Activated T-cell treated with anti-CD3 and anti-CD28 coated beads for 24 hours (primary cell): ENCODE results near the gene RNF38.
"Not testable (repeated sequence)": the region's sequence is repeated elsewhere in the genome, so short reads cannot be mapped to it uniquely, and the experiment has no call there.

Experiments
- DNase-seq: peaks from one replicate; pipeline ENCODE4 v3.0.0-alpha.2; 2020; ENCODE audit warnings: low read depth

RNF38 gene

GRCh38 chr9:36336131-36336907 is 63.8 kb downstream of the RNF38 start:
- no peak for DNase-seq

- no peak for DNase-seq
These were observed 68.1 kb downstream of the RNF38 start for GRCh38 chr9:36332006-36332405.

GRCh38 chr9:36328798-36329411 is 71.2 kb downstream of the RNF38 start:
- peak; percentile 29 for DNase-seq

- no peak for DNase-seq
These were observed 74.8 kb downstream of the RNF38 start for GRCh38 chr9:36325081-36325828.

GRCh38 chr9:36323926-36324325 is 76.1 kb downstream of the RNF38 start:
- DNase-seq, result no peak

- DNase-seq, result no peak
These were observed 77.6 kb downstream of the RNF38 start for GRCh38 chr9:36322462-36322861.

GRCh38 chr9:36321903-36322302 is 78.2 kb downstream of the RNF38 start:
- DNase-seq, result not testable (repeated sequence)

GRCh38 chr9:36320466-36320865 is 79.6 kb downstream of the RNF38 start:
- no peak for DNase-seq

- no peak for DNase-seq
These were observed 80.3 kb downstream of the RNF38 start for GRCh38 chr9:36319806-36320205.

- DNase-seq, result no peak
These were observed 80.9 kb downstream of the RNF38 start for GRCh38 chr9:36319183-36319582.

GRCh38 chr9:36318212-36318802 is 81.8 kb downstream of the RNF38 start:
- no peak for DNase-seq

- no peak for DNase-seq
These were observed 82.3 kb downstream of the RNF38 start for GRCh38 chr9:36317766-36318165.

- DNase-seq, result no peak
These were observed 83.3 kb downstream of the RNF38 start for GRCh38 chr9:36316611-36317317.

GRCh38 chr9:36316049-36316448 is 84.0 kb downstream of the RNF38 start:
- DNase-seq, result no peak

- no peak for DNase-seq
These were observed 84.8 kb downstream of the RNF38 start for GRCh38 chr9:36315283-36315682.

- DNase-seq, result no peak
These were observed 85.3 kb downstream of the RNF38 start for GRCh38 chr9:36314740-36315139.

- DNase-seq, result no peak
These were observed 93.4 kb downstream of the RNF38 start for GRCh38 chr9:36306471-36307306.

- DNase-seq, result not testable (repeated sequence)
These were observed 95.7 kb downstream of the RNF38 start for GRCh38 chr9:36304366-36304765.

GRCh38 chr9:36301227-36301626 is 98.8 kb downstream of the RNF38 start:
- DNase-seq, result no peak

GRCh38 chr9:36298566-36298965 is 101.5 kb downstream of the RNF38 start:
- DNase-seq, result no peak

GRCh38 chr9:36297798-36298197 is 102.3 kb downstream of the RNF38 start:
- no peak for DNase-seq
